Lung (tissue), 12 donors: ENCODE measurements around the gene ZNF445. TPM values are rescaled to one million over a fixed set of nuclear protein-coding genes. Genes with fewer than 3 reads are reported as not detected.
"Not testable (repeated sequence)": the region's sequence is repeated elsewhere in the genome, so short reads cannot be mapped to it uniquely, and the experiment has no call there.

Experiments used
- ATAC-seq: fragments of 200-7000 bp; cut with Tn5 transposase; one replicate; pipeline ENCODE4 v1.9.1; 2020; ENCODE audit warnings: moderate number of reproducible peaks; ENCODE audit not compliant: insufficient read depth, low FRiP score
- DNase-seq, 3 donors: peaks; one replicate each; pipeline ENCODE4 v3.0.0-alpha.2; 2013 to 2017
- H3K27ac ChIP-seq, 2 donors: one replicate each; pipeline ENCODE4 v1.5.1; 2013; ENCODE audit warnings: mild to moderate bottlenecking in 2 of 2, moderate library complexity in 2 of 2, control low read depth in 1 of 2, inconsistent platforms in 1 of 2, low read depth in 1 of 2, low read length in 1 of 2
- H3K27me3 ChIP-seq, 3 donors: one replicate each; pipeline ENCODE4 v1.5.1; 2013; ENCODE audit warnings: low read length in 2 of 3; ENCODE audit not compliant: control insufficient read depth in 3 of 3, insufficient read depth in 3 of 3
- H3K36me3 ChIP-seq, 4 donors: one replicate each; pipeline ENCODE4 v1.5.1; 2013; ENCODE audit warnings: low read length in 4 of 4, mild to moderate bottlenecking in 1 of 4, moderate library complexity in 1 of 4; ENCODE audit not compliant: control insufficient read depth in 4 of 4, insufficient read depth in 4 of 4
- H3K4me1 ChIP-seq, 5 donors: one replicate each; pipeline ENCODE4 v1.5.1; 2013; ENCODE audit warnings: low read length in 5 of 5, mild to moderate bottlenecking in 2 of 5, moderate library complexity in 1 of 5; ENCODE audit not compliant: control insufficient read depth in 5 of 5, insufficient read depth in 5 of 5
- H3K4me3 ChIP-seq: one replicate; pipeline ENCODE4 v1.5.1; 2013; ENCODE audit warnings: mild to moderate bottlenecking, control low read depth, moderate library complexity
- H3K9ac ChIP-seq, 2 donors: one replicate each; pipeline ENCODE4 v1.5.1; 2013; ENCODE audit warnings: low read length in 2 of 2, control low read depth in 1 of 2; ENCODE audit not compliant: insufficient read depth in 1 of 2
- H3K9me3 ChIP-seq, 4 donors: one replicate each; pipeline ENCODE4 v1.5.1; 2013; ENCODE audit warnings: low read length in 3 of 4, mild to moderate bottlenecking in 1 of 4, moderate library complexity in 1 of 4; ENCODE audit not compliant: control insufficient read depth in 4 of 4, insufficient read depth in 3 of 4
- CTCF ChIP-seq: IDR thresholded peaks from 2 replicates; pipeline ENCODE4 v1.5.1; 2012; ENCODE audit warnings: mild to moderate bottlenecking; ENCODE audit errors: control extremely low read depth, extremely low read depth
- whole genome bisulfite sequencing, 2 donors: extraction: QIAGEN DNeasy Blood & Tissue Kit; methylation state at CpG; one replicate each; pipeline ENCODE4 v1.1.7; 2013; 5-methylcytosine and 5-hydroxymethylcytosine counted together
- polyA plus RNA-seq, 2 donors: library from polyadenylated mRNA; stranded (reverse); fragments of 200-250 nt; gene quantifications; one replicate each; pipeline ENCODE4 v1.2.1, GENCODE V29; 2013
- total RNA-seq, 2 donors: library from RNA; depleted of rRNA in 1 of 2; stranded (reverse); fragments of >200 nt in 1 of 2; gene quantifications; one replicate each; pipeline ENCODE4 v1.2.1, GENCODE V29; 2014 to 2021
- donor health status: control.
- donor health status: control.
- donor health status: Bipolar disorder and iron deficiency.
- donor health status: healthy.
- donor health status: DM: yes; HTN: yes; CAD: no.

The ZNF445 gene
- total and polyA plus RNA-seq, 4 donors, result 2.7 to 23.2 (median 10.1) TPM

GRCh38 chr3:44419923-44420650 lies 57.4 kb downstream of the ZNF445 start:
- H3K9ac ChIP-seq, result no peak overlapping the region
- TF ChIP-seq CTCF, result no peak
- WGBS, 2 donors, result 77 to 84% methylated on average over 14 of the region's 14 CpGs
- H3K27me3 ChIP-seq, result no peaks in the 10 kb centered on the region
- no peaks in the 10 kb centered on the region for H3K4me1 ChIP-seq
- ATAC-seq (no peak), DNase-seq (no peak)
- no peaks in the 10 kb centered on the region for H3K36me3 ChIP-seq
- no peaks in the 10 kb centered on the region for H3K9me3 ChIP-seq
- H3K27ac ChIP-seq, result no peak overlapping the region
- no peak overlapping the region for H3K4me3 ChIP-seq

GRCh38 chr3:44419116-44419922 lies 58.2 kb downstream of the ZNF445 start:
- 78 to 89% methylated on average over 11 of the region's 11 CpGs for WGBS, 2 donors
- no peaks in the 10 kb centered on the region for H3K36me3 ChIP-seq
- H3K9ac ChIP-seq, result no peak overlapping the region
- no peak overlapping the region for H3K27ac ChIP-seq
- no peaks in the 10 kb centered on the region for H3K9me3 ChIP-seq
- DNase-seq (no peak), ATAC-seq (no peak)
- no peaks in the 10 kb centered on the region for H3K4me1 ChIP-seq
- TF ChIP-seq CTCF, result no peak
- H3K27me3 ChIP-seq, result no peaks in the 10 kb centered on the region
- no peak overlapping the region for H3K4me3 ChIP-seq

- no peak overlapping the region for H3K4me3 ChIP-seq
- no peaks in the 10 kb centered on the region for H3K27me3 ChIP-seq
- no peak for TF ChIP-seq CTCF
- no peaks in the 10 kb centered on the region for H3K9me3 ChIP-seq
- H3K36me3 ChIP-seq, result no peaks in the 10 kb centered on the region
- ATAC-seq (no peak), DNase-seq (no peak)
- H3K27ac ChIP-seq, result no peak overlapping the region
- WGBS, 2 donors, result 74 to 90% methylated on average over 2 of the region's 2 CpGs
- no peak overlapping the region for H3K9ac ChIP-seq
- H3K4me1 ChIP-seq, result no peaks in the 10 kb centered on the region
Observed at GRCh38 chr3:44418549-44418948, 58.9 kb downstream of the ZNF445 start.

- H3K9me3 ChIP-seq, H3K27me3 ChIP-seq, H3K27ac ChIP-seq, H3K4me3 ChIP-seq, H3K36me3 ChIP-seq, H3K4me1 ChIP-seq, DNase-seq, ATAC-seq, H3K9ac ChIP-seq: not testable (repeated sequence)
- whole genome bisulfite sequencing, 2 donors, result 96 to 100% methylated on average over 4 of the region's 4 CpGs
Observed at GRCh38 chr3:44418118-44418517, 59.4 kb downstream of the ZNF445 start.
